Prostate gland (tissue), 2 donors: Measurements from ENCODE around the gene RNASE12.
"Not testable (repeated sequence)": the region's sequence is repeated elsewhere in the genome, so short reads cannot be mapped to it uniquely, and the experiment has no call there.

Experiments used
- CTCF ChIP-seq, 4 experiments: fragments of 200-600 bp in 2 of 4; fragments of 450-650 bp in 2 of 4; sonication (generic) in 2 of 4; IDR thresholded peaks; 1 replicate in 3 of 4; 2 replicates in 1 of 4; pipeline ENCODE4 v1.5.1; 2016 to 2019; ENCODE audit warnings: antibody characterized with exemption in 4 of 4, mild to moderate bottlenecking in 2 of 4, moderate library complexity in 2 of 4
- POLR2A ChIP-seq: fragments of 450-650 bp; IDR thresholded peaks from one replicate; pipeline ENCODE4 v1.6.1; 2016; ENCODE audit warnings: antibody characterized with exemption, mild to moderate bottlenecking
- POLR2AphosphoS5 ChIP-seq: sonication (generic); formaldehyde crosslinking; IDR thresholded peaks from one replicate; pipeline ENCODE4 v1.6.1; 2017; ENCODE audit warnings: antibody characterized with exemption

GRCh38 chr14:20572382-20572990, 18.7 kb downstream of the RNASE12 start:
- not testable (repeated sequence) for TF ChIP-seq CTCF (IDR thresholded peaks at IDR 0.05); POLR2AphosphoS5; POLR2A
